ENCODE results near the gene TSGA10IP.

GRCh38 chr11:65900899-65901180 is 44.4 kb upstream of the TSGA10IP start:
- TF ChIP-seq CTCF (IDR thresholded peaks at IDR 0.05; ENCODE audit: insufficient read depth, low read depth, low read length) (no peak), EZH2 (IDR thresholded peaks at IDR 0.05; ENCODE audit: insufficient read depth, low read length) (no peak)

All from astrocyte (in vitro differentiated cells and primary cell).